Measurements from ENCODE around the gene RAI1.

Gene RAI1

DNA sequence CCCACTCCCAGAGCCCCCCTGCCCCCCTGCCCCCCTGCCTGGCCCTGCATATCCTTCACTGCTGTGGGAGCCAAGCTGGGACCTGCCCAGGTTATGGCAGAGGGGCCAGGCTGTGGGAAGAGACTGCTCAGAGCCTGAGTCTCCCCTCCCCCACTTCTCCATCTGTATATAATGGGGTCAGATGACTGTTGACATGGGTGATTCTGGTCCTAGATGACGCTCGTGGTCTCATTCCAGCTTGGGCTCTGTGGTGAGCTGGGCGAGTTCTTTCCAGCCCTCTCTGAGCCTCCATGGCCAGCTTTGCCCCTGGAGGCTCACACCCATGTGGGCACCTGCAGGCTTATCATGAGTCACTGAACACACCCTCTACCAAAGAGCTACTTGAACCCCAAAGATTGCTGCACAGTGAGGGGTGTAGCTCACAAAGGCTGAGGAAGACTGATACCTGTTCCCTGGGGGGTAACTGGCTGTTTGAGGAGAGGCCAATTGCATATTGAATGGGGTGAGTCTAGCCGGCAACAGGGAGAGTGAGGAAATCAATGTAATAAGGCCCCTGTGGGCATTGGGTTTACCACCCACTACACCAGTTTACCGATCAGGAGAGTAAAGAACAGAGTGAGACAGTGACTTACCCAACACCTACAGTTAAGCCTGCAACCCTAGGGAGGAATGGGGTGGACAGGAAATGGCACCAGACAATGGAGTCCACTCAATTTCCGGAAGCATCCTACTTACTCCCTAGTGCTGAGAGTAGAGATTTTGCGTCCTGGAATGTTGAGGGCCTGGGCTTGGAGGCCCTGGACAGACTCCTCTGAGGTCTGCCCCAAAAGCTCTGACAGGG, 159.7 kb downstream of the RAI1 start:
- TF ChIP-seq, protein P1, sequence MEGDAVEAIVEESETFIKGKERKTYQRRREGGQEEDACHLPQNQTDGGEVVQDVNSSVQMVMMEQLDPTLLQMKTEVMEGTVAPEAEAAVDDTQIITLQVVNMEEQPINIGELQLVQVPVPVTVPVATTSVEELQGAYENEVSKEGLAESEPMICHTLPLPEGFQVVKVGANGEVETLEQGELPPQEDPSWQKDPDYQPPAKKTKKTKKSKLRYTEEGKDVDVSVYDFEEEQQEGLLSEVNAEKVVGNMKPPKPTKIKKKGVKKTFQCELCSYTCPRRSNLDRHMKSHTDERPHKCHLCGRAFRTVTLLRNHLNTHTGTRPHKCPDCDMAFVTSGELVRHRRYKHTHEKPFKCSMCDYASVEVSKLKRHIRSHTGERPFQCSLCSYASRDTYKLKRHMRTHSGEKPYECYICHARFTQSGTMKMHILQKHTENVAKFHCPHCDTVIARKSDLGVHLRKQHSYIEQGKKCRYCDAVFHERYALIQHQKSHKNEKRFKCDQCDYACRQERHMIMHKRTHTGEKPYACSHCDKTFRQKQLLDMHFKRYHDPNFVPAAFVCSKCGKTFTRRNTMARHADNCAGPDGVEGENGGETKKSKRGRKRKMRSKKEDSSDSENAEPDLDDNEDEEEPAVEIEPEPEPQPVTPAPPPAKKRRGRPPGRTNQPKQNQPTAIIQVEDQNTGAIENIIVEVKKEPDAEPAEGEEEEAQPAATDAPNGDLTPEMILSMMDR (IDR thresholded peaks at IDR 0.05; ENCODE audit: unreplicated experiment in 3 of 3) = no peak
- H3K4me1 Mint-ChIP-seq = peaks cover 36% of the 10 kb centered on the region
- H3K9me3 Mint-ChIP-seq = no peaks in the 10 kb centered on the region
- H3K27me3 Mint-ChIP-seq (ENCODE audit: low read depth) = no peaks in the 10 kb centered on the region
- H3K36me3 Mint-ChIP-seq (ENCODE audit: low read depth) = no peaks in the 10 kb centered on the region
- H3K4me3 Mint-ChIP-seq = peak overlapping the region; percentile 39 to 46 (median 43)
- peak overlapping the region; percentile 76 to 95 (median 82) for H3K27ac Mint-ChIP-seq

DNA sequence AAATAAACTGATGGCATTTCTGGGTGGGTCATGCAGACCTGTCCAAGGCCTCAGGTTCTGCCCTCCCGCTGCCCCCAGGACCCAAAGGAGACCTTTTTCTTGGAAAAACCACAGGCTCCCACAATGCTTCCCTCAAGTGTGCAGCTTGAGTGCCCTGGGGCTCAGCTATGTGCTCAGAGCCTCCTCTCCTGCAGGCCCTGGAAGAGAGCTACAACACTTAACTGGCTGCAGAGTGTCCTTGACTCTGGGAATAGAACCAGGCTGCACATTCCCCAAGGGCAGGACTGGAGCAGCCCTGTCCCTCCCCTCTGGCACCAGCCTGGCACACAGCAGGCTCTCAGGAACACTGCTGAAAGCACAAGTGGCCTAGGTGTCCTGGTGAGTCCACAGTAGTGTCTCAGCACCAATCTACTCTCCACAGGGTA, 160.4 kb downstream of the RAI1 start:
- Mint-ChIP-seq H3K36me3 (ENCODE audit: low read depth) (no peaks in the 10 kb centered on the region), H3K4me1 (peaks cover 34% of the 10 kb centered on the region), H3K27me3 (ENCODE audit: low read depth) (no peaks in the 10 kb centered on the region), H3K9me3 (no peaks in the 10 kb centered on the region), H3K4me3 (no peak overlapping the region), H3K27ac (peak overlapping the region; percentile 76 to 95 (median 82))
- TF ChIP-seq, protein P1 (IDR thresholded peaks at IDR 0.05; ENCODE audit: unreplicated experiment in 3 of 3) = no peak

DNA sequence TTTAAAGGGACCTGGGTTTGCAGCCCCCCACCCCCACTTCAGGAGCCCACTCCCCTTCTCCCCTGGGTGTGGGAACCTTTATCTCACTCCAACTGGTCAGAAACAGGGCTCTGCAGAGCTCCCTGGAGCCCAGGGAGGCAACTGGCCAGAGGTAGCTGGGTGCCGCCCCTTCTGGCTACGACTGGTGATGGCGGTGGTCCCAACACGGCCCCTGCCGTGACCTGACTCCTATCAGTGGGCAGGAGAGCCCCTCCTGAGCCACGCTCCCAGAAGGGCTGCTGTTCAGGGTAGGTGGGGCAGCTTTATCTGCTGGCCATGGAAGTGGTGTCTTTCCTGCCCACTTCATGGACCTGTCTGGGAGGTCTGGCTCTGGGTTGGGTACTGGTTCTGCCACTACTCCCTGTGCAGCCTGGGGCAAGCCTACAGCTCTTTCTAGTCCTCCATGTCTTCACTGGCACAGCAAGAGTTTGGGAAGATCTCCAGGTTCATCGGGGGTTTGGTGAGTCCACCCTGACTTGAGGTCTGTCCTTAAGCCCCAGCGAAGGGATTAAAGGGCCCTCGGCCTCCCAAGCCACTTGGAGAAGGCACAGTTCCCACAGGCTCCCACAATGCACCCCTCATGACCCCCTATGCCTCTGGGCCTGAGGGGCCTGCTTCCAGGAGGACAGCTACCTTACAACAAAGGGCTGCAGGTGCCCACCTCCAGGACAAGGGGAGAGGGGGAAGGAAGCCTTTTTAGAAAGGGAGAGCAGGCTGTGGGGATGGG, 161.0 kb downstream of the RAI1 start:
- TF ChIP-seq, protein P1 (IDR thresholded peaks at IDR 0.05; ENCODE audit: unreplicated experiment in 3 of 3) = no peak
- Mint-ChIP-seq H3K27ac (peak overlapping the region; percentile 76 to 95 (median 82)), H3K36me3 (ENCODE audit: low read depth) (no peaks in the 10 kb centered on the region), H3K4me3 (no peak overlapping the region), H3K4me1 (peaks cover 30% of the 10 kb centered on the region), H3K27me3 (ENCODE audit: low read depth) (no peaks in the 10 kb centered on the region), H3K9me3 (no peaks in the 10 kb centered on the region)

DNA sequence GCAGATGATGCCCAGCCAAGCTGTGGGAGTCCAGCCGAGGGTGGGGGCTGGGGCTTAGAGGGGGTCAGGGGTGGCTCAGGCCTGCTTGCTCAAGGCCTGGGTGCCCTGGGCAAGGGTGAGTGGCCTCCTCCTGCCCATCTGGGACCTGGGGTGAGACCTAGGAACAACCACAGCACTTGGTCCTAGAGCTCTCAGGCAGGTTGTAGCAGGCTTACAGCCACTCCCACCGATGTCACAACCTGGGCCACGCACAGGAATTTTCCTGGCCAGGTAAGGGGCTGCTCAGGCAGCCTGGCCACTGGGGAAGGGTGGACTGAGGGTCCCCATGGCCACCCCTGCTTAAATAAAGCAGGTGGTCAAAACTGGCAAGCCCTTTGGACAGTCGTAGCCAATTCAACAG, 161.8 kb downstream of the RAI1 start:
- no peaks in the 10 kb centered on the region for H3K27me3 Mint-ChIP-seq (ENCODE audit: low read depth)
- H3K27ac Mint-ChIP-seq = peak overlapping the region in 2 of 3 experiments; percentile 82 to 95
- peaks cover 22% of the 10 kb centered on the region for H3K4me1 Mint-ChIP-seq
- TF ChIP-seq, protein P1 (IDR thresholded peaks at IDR 0.05; ENCODE audit: unreplicated experiment in 3 of 3) = no peak
- H3K4me3 Mint-ChIP-seq = no peak overlapping the region
- H3K36me3 Mint-ChIP-seq (ENCODE audit: low read depth) = no peaks in the 10 kb centered on the region
- H3K9me3 Mint-ChIP-seq = no peaks in the 10 kb centered on the region

DNA sequence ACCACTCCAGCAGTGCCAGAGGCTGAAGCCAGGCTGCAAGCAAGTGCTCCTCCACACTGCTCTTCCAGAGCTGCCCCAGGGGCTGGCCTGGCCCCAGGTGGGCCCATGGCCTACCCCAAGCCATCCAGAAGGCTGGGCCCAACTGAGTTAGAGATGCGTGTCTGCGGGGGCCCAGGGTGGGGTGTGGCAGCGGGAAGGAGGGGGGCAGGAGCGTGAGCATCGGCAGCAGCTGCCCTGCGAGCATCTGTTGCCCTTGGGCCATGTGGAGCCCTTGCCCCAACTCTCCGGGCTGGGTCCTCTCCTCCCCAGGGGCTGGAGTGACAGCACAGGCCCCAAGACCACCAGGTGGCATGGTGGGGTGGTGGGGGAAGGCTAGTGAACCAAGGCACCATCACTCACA, 162.8 kb downstream of the RAI1 start:
- Mint-ChIP-seq H3K4me3 (no peak overlapping the region), H3K36me3 (ENCODE audit: low read depth) (no peaks in the 10 kb centered on the region), H3K27me3 (ENCODE audit: low read depth) (no peaks in the 10 kb centered on the region), H3K4me1 (peaks cover 12% of the 10 kb centered on the region), H3K27ac (no peak overlapping the region), H3K9me3 (no peaks in the 10 kb centered on the region)
- TF ChIP-seq, protein P1 (IDR thresholded peaks at IDR 0.05; ENCODE audit: unreplicated experiment in 3 of 3) = no peak

All from nephron (organoid).